Frontal cortex (tissue), 4 donors: ENCODE data around the gene DISP2. TPM values are rescaled to one million over a fixed set of nuclear protein-coding genes. Genes with fewer than 3 reads are reported as not detected.

ENCODE experiments used
- DNase-seq, 2 donors: peaks; one replicate each; pipeline ENCODE4 v3.0.0; 2012; ENCODE audit warnings: low spot score in 2 of 2
- FAIRE-seq: peaks from 2 replicates; lab custom pipeline; 2012; peaks lifted over from hg19 to GRCh38; lab: Jason Lieb, UNC
- total RNA-seq: library from RNA; depleted of rRNA; stranded (reverse); fragments of >200 nt; gene quantifications from one replicate; pipeline ENCODE4 v1.2.3, GENCODE V29; 2014
- donor health status: control.
- donor health status: control.
- donor health status: control.

DISP2 gene
- total RNA-seq, 1 donor from 2014 or later = 5.3 TPM

DNA sequence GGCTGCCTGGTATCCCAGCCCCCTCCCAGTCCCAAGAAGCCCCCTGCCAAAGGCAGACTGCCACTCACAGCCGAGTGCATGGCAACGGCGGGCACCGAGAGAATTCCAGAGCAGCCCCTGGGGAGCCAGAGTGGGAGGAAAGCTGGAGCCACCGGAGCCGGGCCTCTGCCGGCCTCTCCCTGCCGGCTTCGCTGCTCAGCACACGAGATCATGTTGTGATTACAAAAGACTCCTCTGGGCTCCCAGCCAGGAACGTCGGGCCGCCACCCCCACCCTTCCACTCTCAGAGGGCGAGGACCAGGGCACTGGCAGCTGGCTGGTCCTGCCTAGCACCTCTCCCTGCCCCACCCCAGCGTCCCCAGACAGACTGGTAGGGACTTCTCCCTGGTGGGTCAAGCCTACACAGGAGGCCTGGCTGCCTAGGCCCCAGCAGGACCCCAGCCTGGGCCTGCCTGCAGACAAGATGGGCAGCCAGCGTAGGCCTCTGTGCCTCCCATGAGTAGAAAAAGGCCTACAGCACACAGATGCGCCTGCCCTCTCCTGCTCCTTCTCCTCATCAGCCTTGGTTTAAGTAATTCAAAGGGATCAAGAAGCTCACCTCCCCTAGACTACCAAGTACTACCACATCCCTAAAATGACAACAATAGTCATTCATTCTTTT is 17.1 kb upstream of the DISP2 start, which contains the start of gene CCDC9B:
Gene CCDC9B, minus strand, starts transcription at position 200 of the 661 bp plus-strand sequence. Its CDS starts 120 bp downstream, at position 80.
- no peak for FAIRE-seq
- peak; percentile 79 to 86 for DNase-seq

DNA sequence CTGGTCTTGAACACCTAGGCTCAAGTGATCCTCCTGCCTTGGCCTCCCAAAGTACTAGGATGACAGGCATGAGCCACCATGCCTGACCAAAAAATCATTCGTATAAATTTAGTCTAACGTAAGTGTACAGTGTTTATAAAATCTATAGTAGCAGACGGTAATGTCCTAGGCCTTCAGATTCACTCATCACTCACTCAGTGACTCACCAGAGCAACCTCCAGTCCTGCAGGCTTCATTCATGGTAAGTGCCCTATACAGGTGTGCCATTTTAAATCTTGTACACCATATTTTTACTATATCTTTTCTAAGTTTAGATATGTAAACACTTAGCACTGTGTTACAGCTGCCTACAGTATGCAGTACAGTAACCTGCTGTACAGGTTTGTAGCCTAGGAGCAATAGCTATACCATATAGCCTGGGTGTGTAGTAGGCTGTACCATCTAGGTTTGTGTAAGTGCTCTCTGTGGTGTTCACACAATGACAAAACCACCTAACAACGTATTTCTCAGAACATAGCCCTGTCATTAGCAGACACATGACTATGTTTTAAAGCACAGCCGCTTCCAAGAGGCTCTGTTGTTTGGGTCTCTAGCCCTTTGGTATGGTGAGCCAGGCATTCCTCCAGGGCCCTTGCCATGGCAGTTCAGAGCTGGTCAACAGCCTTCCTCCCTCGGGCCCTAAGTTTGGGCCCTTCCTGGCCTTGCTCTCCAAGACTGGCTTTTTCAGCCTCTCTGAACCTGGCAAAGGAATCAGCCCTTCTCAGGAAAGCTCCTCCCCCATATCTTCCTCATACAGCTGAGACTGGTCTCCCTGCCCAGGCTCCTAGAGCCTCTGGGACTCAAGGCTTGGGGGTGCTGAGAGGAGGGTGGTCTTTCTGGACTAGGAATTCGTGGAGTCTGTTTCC is 15.4 kb upstream of the DISP2 start:
- no peak for DNase-seq
- no peak for FAIRE-seq

DNA sequence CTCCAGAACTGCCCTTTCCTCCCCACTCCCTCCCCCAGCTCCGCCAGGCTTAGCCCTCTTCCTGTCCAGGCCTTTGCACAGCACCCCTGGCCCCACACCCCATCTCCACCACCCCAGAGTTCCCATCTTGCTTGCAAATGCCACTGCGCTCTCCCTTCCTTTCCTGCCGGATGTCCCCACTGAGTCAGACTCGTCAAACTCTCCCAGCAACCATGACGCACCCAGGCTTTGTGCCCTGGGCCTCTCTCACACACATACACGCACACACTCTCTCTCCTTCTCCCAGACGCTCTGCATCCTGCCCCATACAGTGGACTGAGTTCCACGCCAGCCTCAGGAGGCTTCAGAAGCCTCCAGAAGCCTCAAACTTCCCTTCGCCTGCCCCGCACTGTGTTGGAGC is 14.5 kb upstream of the DISP2 start:
- DNase-seq (no peak), FAIRE-seq (no peak)

DNA sequence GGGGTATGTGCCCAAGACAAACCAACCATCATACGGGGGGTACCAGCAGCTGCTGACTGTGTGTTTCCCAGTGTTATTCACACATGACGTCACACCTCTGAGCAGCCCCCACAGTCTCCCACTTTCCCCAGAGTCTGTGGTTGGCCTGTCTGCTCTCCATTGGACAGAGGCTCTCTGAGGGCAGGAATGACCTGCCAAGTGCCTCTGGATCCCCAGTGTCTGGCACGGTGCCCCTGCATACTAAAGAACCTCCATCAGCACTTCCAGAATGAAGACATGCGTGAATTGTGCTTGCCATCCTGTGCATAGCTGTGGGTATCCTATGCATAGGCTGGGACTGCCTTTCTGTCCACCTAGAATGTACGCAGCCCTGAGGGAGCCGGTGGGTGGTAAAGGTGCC is 13.8 kb upstream of the DISP2 start:
- no peak for FAIRE-seq
- no peak for DNase-seq

DNA sequence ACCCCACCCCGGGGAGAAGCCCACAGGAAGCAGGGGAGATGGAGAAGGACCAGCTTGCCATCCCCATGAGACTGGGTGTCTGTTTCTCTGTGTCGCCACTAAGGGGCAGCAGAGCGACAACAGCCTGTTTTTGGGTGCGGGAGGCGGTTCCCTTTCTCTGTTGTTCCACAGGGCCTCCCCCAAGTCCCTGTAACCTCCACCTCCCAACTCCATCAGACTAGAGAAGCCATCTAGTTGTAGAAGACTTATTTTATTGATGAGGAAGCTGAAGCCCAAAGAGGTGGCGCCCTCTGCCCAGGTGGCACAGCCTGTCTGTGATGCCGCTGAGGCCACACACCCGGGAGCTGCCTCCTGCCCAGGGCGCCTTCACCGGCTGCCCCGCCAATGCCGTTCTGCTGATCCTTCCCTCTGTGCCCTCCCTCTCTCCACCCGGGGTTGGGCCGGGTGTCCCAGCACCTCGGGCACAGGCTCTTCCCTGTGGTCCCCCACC is 13.3 kb upstream of the DISP2 start:
- no peak for FAIRE-seq
- peak in 1 of 2 donors; percentile 79 for DNase-seq

DNA sequence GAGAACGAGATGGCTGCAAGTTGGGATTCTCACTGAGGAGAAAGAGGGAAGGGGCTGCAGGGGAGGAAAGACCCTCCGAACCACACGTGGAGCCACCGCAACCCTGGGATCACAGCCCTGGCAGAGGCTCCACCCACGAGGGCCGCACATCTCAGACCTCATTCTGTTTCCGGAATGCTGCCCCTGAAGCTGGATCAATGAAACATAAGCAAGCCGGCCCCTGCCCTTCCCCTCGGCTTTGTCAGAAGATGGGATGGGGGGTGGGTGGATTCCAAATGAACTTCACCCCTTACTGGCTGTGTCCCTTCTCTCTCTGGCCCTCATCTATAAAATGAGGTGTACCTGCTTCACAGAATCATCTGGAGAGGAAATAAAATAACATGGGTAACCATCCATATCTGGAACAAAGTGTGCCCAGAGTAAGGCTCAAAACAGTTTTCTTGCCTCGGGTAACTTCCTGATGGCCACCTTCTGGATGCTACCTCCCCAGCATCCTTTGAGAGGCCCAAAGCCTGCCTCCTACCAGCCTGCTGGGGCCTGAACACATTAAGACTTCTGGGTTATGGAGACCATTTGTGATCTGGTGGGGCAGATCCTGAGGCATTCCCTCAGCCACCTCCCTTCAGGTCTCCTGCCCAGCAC is 12.7 kb upstream of the DISP2 start:
- DNase-seq = no peak

DNA sequence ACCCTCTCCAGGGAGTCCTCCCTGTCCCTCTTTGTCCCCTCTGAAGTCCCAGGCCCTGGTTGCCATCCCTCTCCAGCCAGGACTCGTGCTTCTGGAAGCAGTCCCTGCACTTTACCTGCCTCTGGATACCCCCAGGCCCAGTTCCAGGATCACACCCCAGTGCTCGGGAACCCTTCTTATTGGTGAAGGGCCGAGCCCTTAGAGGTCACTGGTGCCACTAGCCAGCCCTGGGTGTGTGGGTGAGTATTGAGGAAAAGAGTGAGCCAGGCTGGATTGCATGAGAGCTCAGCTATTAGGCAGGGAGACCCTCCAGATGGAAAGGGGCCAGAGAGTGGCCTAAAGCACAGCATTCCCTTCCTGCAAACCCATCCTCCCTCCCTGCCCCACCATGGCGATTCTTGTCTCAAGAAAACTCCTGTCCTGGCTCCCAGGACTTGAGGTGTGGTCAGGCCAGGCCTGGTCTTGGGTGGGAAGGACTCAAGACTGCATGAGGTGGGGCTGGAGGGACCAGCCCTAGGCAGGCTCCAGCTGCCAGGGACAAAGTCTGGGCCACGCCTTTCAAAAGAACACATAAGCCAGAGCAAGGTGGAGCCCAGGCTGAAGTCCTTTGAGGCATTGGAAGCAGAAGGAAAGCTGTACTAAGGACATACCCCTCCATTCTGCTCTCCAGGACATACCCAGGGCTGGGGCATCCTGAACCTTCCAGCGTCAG is 12.0 kb upstream of the DISP2 start:
- FAIRE-seq (no peak), DNase-seq (no peak)

More for the DNA sequence above, 12.7 kb upstream of the DISP2 start:
- no peak for FAIRE-seq

DNA sequence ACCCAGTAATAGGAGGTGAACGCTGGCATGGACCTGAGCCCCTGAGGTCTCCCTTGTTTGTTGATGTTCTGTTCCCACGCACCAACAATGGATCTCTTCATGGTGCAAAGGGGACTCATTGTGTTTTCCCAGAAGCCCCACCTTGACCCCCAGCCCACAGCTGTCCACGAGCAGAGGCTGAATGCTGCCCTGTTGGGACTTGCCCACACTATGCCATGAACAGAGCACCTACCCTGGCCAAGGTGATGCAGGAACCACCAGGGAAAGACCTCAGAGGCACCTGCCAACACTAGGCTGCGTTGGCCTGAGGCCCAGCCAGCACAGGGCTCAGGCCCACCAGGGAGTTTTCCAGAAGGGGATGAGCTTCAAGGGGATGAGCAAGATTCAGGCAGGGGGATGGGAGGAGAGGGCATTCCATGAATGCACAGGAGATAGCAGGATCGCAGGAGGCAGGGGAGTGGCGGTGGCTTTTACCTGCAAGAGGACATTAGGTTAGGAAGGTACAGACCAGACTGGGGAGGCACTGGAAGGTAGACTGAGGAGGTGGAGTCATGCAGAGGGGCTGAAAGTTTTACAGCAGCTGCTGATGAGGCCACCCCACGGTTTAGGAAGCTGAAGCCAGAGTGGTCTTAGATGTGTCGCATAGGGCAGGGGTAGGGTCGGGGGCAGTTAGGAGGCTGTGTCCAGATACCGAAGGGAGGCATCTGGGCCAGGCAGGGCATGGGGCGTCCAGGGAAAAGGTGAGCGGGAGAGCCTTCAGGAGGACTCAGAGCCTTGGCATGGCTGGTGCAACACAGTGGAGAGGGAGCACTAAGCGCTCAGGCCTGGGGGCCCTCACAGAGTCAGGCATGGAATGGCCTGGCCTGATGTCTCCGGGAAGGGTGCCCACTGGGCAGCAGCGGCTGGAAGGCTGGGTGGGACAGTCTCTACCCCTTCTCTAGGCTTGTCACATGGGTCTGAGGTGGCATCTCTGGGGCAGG is 11.2 kb upstream of the DISP2 start:
- DNase-seq (no peak), FAIRE-seq (no peak)

DNA sequence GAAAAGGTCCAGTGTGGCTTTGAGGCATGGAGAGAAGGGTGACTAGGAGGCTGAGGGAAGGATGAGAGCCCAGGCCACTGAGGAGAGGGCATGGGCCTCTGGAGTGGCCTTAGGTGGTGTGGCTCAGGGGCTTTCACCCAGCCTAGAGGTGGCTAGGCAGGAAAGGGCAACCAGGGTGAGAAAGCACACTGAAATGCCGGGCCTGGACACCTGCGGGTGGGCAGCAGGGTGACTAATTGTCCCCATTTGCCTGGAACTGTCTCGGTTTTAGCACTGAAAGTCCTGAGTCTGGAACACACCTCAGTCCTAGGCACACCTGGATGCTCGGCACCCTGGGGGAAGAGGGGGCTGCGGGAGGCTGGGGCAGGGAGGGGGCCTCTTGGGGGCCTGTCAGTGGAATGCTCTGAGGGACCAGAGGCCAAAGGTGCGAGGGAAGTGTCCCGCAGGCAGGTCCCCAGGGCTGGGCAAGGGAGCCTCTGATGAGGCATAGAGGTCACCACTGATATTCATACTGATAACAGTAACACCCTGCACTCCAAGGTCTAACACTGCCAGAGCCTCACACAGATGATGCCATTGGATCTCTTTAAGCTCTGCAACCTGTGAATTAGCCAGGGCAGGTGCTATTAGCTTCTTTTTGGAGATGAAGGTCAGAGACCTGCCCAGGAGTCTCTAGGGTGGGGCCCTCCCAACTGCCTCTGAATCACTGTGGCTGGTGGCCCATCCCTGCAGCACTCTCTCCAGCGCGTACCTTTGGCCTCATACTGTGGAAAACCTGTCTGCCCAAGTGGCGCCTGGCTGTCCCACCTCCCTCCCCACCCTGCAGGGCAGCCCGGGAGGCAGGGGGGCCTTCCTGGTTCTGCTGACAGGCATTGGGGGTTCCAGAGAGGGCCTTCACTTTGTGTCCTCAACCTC is 10.2 kb upstream of the DISP2 start:
- DNase-seq (no peak), FAIRE-seq (no peak)

DNA sequence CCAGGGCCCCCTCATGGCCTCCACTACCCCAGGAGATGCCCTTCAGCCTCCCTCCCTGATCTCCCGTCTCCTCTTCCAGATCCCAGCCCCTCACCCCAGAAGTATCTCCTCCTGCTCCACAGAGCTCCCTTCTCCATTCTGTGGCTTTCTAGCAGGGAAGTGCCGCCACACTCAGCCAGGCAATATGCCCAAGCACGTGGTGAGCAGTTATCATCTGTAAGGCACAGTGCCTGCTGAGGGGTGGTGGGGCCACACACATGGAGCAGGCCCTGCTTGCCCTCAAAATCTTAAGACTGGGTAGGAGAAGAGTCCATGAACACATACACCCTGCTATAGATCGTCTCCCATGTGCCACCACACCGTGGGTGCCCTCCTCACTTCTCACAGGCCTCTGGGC is 9.5 kb upstream of the DISP2 start:
- no peak for FAIRE-seq
- no peak for DNase-seq

DNA sequence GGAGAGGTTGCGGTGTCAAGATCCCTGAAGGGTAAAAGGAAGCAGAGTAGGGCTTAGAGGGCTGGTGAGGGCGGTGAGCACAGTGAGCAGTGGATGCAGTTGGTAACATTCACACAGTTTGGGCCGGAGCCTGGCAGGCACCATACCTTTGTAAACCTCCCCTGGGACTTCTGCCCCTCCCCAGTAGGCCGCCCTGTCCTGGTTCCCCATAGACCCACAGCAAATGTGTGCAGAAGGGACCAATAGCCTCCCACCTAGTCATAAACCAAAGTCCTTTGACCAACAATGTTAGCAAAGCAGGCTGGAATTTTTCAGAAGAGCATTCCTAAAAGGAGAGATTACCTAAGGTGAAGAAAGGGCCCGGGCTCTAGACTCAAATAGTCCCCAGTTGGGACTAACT is 8.9 kb upstream of the DISP2 start:
- DNase-seq (no peak), FAIRE-seq (no peak)

DNA sequence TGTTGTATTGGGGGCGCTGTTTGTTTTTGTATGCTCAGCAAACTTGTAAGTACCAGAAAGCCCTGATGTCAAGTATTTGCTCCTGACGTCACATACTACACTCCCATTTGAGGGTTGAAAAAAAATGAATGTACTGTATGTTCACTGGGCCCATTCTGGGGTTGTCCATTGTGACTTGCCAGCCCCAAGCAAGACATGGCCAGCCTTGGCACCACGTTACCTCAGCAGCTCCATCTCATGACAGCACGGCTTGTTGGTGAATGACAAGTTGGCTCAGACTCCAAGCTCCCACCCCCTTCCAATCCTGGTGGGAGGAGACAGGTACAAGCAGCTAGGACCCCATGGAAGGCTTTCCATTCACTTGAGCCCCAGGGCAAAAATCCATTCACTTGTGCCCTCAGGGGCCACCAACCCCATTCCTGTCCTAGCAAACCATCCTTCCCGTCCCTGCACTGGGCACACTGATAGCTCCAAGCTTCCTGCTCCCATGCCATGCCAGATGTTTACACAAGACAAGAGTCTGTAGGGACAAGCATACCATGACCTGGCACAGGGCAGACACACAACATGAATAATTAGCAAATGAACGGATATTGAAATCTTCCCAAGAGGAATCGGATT is 5.6 kb upstream of the DISP2 start:
- FAIRE-seq (no peak), DNase-seq (no peak)

DNA sequence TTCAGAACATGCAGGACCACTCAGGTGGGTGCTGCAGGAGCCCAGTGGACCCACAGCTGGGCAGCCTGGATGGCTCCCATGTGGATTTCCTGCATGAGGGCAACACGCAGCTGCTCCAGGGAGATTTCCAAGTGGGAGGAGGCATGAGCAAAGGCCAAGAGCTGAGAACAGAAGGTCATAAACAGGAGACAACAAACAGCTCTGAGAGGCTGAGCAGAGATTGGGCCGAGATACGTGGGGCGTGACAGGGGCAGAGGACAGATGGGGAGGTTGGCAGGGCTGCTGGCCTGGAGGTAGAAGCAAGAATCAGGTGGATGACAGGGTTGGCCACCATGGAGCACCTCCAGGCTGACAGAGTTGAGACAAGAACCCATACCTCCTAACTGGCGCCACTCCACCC is 4.3 kb upstream of the DISP2 start:
- DNase-seq = no peak
- FAIRE-seq = no peak

DNA sequence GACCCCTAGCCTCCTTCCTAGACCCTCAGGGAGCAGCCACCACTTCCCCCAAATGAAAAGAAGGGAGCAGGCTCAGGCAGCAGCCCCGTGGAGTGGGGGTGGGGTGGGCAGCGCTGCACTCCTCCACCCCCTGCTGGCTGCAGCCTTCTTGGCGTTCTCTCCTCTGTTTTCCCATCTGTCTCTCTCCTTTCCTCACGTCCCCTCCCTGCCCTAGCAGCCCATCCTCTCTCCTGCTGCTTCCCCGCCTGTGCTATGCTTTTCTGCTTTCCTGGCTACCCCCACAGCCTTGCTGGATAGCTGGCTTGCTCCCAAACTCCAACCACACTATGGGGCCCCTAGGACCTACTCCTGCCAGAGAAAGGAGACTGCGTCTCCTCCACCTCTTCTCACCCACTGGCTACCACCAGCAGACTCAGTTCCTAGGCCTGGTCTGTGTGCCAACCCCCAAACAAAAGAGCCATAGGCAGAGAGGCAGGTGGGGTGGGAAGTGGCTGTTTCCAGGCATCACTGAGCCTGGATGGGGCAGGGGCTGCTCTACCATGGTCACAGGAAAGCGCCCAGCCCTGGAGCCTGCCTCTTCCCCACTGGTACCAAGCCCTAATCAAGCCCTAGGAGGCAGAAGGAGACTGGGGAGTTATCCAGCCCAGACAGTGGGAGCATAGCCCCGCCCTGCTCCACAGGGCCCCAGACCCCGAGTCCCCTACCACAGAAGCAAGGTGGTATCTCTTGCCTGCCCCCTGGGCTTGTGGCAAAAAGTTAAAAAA is 3.4 kb upstream of the DISP2 start:
- FAIRE-seq = no peak
- peak in 1 of 2 donors; percentile 62 for DNase-seq

DNA sequence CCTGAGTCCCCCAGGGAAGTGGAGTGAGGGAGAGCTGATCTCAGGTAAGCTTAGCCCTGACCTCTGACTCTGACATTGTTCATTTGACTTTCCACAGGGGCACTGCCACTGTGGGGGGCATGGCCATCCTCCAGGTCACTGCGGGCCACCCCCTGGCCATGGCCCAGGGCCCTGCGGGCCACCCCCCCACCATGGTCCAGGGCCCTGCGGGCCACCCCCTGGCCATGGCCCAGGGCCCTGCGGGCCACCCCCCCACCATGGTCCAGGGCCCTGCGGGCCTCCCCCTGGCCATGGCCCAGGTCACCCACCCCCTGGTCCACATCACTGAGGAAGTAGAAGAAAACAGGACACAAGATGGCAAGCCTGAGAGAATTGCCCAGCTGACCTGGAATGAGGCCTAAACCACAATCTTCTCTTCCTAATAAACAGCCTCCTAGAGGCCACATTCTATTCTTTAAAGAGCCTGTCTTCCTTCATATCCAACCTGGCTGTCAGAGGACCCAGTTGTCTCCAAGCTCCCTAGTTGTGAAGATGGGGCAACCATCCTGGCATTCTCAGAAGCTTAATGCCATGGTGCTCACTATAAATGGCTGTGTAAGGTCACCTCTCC is 1.9 kb upstream of the DISP2 start:
- DNase-seq (no peak), FAIRE-seq (no peak)

DNA sequence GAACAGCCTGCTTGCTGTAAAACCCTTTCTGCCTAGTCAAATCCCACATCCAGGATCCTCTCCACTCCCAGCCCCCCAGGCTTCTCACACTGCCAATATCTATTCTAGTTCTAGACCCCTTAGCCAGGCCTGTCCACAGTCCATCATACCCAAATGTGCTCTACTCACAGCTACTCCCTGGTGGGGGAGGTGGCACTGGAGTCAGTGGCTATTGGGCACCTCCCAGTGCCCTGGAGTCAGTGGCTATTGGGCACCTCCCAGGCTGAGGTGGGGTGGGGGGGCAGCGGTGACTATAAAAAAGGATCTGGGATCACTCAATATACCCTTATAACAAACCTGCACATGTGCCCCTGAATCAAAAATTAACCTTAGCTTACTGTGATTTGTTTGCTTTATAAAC is 773 bp upstream of the DISP2 start:
- DNase-seq (no peak), FAIRE-seq (no peak)
